ENCODE results near the gene RAVER1.
"Not testable (repeated sequence)": the region's sequence is repeated elsewhere in the genome, so short reads cannot be mapped to it uniquely, and the experiment has no call there.

Gene RAVER1

DNA sequence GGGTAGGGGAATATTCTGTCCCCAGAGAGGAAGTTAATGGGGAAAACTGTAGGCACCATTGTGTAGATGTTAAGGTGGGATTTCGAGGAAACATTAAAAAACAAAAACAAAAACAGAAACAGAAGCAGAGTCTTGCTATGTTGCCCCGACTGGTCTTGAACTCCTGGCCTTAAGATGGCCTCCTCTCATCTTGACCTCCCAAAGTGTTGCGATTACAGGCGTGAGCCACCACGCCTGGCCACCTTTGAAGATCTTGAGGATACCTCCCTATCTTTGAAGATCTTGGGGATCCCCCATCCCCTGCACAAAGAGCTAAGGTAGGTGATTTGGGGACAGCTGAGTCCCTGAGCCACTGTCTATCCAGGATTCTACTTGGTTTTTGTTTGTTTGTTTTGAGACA is 6.6 kb upstream of the RAVER1 start:
- DNase-seq: peak in 1 of 2 experiments; percentile 38

DNA sequence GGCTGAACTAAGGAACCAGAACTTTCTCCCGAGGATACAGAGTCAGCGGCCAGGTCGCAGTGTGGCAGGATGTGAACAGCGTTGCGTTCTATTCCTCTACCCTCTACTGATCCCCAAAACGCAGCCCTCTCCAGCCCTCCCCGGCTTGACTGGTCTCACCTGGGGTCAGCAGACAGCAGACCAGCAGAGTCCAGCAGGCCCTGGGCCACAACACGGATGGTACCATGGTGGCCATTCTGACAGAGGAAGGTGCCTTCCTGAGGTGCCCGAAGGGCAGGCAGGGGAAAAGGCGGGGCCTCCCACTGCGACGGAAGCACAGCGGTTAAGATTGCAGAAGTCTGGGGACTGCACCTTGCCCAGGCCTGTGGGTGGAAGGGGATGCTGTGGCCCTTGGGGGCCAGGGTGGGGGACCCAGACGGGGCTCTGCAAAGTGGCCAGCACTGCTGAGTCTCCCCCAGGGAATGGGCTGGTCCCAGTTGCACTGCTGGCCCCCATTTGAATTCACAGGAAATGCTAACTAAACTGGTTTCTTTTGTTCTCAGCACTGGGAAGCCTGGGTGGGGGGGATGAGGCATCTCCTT is 6.1 kb upstream of the RAVER1 start, which contains the start of gene ICAM3:
TSS of gene ICAM3 (minus strand) at position 245 of the 581 bp plus-strand sequence. CDS start at position 235, 10 bp downstream.
- DNase-seq: peak in 1 of 2 experiments; percentile 84

DNA sequence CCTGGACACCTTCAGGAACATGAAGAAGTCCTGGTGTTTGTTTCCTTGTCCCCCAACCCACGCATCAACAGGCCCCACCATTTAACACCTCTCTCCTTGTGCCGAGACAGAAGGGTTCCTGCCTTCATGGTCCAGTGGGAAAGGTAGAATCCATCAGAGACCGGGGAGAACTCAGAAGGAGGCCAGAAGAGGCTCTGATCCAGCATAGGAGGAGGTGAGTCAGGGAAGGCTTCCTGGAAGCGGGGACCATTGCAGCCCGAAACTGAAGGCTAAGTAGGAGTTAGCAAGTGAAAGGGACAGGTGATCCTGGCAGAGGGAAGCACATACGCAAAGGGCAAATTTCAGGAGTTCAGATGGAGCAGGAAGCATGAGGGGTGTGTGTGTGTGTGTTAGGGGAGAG is 5.6 kb upstream of the RAVER1 start:
- DNase-seq: peak in 1 of 2 experiments; percentile 45

DNA sequence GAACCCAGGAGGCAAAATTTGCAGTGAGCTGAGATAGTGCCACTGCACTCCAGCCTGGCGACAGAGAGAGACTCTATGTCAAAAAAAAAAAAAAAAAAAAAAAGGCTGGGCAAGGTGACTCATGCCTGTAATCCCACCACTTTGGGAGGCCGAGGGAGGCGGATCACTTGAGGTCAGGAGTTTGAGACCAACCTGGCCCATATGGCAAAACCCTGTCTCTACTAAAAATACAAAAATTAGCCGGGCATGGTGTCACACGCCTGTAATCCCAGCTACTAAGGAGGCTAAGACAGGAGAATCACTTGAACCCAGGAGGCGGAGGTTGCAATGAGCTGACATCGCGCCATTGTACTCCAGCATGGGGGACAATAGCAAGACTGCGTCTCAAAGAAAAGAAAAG is 3.4 kb upstream of the RAVER1 start:
- DNase-seq: not testable (repeated sequence)

DNA sequence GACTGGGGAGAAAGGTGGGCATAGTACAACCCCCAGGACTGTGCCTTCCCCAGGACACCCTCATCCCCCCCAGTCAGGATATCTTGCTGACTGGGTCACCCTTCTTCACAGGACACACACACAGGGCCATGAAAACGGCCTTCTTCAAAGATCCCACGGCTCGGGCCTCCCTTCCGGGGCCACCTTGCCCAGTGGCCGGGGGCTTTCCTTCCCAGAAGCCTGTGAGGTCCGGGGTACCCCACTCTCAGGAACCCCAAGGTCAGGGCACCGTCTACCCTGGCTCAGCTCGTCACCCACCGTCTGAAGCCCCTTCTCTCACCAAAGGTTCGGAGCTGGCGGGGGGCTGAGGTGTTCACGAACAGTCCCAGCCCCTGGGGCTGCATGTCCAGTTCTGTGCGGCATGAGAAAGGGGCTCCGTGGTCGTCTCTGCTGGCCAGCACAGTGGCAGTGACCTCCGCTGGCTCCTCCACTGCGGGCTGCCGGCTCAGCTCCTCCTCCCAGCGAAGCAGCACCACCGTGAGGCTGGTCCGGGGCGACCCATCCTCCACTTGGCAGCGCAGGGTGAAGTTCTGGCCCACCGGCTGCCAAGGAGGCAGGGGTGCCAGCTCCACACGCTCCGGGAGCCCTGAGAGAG is 2.1 kb upstream of the RAVER1 start:
- no peak for DNase-seq

DNA sequence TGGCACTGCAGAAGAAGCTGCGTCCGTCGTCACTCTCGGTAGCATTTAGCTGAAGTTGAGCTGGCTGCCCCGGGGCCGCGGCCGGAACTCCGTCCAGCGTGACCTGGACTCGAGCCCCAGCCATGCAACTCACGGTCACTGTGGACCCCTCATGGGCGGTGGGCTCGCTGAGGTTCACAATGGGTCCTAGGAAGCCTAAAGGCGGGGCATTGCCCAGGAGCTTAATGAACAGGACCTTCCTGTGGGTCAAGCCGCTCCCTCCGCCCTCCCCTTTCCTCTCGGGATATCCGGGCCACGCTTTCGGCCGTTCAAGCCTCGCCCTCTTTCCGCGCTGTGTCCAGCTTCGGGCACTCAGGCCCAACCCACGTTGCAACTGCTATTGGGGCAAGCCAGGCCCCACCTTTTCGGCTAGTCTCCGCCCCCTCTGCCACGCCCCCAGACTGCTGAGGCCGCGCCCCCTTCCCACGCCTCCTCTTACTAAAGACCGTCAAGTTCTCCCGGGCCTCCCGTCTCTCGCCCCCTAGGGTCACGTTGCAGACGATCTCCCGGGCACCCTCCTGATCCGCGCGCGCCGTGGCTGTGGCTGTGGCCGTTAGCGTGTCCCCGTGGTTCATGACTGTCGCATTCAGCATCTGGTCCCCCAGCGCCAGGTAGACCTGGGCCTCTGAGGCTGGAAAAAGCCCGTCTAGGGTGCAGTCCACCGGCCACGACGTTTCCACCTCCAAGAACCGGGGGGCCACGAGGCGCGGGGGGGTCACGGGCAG is 1.4 kb upstream of the RAVER1 start:
- peak; percentile 82 to 86 for DNase-seq

DNA sequence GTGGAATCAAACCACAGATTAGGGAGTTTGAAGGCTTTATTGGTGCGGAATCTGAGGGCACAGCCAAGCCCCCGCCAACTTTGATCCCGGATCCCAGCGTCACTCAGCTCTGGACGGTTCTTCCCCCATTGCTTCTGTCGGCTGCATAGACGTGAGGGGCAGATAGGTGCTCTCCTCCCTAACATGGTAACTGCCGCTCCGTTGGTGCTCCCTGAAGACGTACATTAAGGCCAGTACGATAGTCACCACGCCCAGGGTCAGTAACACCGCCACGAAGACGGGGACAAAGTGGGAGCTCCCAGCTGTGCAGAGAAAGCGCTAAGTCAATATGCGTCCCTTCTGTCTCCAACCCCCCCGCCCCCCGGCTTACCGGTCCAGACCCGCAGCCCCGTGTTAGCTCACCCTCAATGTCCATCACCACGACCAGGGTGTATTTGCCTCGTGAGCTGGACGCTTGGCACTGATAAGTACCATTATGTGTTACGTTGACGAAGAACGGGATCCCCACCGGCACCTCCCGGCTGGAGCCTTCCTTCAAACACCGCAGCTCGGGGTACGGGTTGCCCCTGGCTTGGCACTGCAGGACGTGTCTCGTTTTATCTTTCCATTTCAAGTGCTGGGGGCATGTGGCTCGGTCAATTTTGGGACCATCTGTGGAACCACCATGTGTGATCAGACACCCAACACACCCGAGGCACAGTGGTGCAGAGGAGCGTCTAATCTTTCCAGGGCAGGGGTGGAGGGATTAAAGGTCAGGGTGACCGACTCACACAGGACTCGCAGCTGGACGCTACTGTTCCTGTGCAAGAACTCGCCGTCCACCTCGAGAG is 644 bp upstream of the RAVER1 start:
- peak in 1 of 2 experiments; percentile 20 for DNase-seq

DNA sequence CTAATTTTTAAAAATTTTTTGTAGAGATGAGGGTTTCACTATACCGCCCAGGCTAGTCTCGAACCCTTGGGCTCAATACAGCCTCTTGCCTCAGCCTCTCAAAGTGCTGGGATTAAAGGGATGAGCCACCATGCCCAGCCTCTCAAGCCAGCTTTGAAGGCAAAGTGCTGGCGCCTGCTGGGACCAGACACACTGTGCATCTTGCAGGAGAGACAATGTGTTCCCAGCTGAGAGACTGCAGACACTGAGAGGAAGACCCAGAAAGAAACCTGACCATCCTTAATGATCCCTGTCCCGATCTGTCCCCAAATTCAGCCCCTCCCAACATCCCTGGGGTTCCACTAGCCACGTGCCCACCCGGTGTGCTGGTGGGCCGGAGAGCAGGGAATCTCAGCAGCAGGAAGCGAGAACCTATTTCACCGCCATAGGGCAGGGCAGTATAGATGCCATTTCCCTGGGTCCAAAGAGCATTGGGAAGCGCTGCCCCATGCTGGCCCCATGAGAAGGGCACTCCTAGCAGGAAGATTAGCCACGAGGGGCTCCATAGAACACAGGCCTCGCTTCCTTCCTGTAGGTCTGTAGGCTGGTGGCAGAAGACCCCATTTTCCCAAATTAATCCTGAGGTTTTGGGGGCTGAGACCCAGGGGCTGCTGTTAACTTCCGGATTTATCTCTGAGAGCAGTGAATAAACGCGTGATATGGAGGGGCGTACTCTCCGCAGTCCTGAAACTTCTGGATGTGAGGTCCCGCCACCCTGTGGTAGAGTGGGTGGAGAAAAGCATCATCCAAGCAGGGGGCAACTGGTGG is 968 bp downstream of the RAVER1 start:
- DNase-seq: no peak

DNA sequence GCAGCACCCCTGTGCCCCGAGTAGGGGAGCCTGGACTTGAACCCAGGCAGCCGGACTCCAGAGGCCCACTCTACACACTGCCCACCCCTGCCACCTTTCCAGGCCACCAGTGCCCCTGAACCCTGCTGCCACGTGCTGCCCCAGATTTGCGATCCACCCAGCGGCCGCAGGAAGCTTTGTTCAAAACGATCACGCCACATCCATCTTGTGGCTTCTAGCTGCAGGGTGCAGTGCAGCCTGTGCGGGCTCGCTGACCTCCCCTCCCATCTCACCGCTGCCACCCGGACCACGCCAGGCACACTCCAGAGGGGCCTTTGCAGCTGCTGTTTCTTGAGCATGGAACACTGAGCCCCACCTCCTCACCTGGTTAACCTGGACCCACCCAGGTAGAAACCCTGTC is 3.8 kb downstream of the RAVER1 start:
- DNase-seq: no peak

DNA sequence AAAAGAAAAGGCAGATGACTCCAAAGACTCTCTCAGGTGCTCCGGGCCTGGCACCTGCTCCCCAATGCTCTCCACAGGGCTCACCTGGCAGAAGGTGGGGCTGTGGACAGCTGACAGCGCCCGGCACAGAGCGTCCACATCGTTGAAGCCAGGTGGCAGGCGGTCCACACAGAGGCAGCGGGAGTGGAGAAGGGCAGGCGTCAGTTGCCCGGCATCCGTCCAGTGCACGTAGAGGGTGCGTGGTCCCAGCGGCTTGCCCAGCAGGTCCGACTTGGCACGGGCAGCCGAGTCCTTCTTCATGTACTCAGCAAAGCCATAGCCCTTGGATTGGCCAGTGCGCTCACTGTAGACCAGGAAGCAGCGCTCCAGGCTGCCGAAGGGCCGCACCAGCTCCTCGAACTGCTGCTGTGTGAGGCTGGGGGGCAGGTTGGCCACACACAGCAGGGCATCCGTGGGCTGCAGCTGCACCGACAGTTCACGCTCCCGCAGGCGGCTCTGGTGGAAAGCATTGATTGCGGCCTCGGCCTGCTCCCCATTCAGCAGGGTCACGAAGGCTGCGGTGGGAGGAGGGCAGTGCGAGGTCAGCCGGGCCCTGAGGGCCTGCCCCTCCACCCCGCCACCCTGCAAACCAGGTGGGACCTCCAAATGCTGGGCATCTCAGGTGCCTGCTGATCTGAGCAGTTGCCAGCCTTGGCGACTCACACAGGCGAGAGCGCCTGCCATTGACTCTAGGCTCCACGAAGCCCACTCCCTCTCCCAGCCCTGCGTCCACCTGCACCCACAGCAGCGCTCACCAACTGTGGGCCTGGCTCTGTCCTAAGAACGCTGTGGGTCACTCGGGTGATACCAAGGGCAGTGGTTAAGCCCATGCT is 4.5 kb downstream of the RAVER1 start:
- DNase-seq: no peak

DNA sequence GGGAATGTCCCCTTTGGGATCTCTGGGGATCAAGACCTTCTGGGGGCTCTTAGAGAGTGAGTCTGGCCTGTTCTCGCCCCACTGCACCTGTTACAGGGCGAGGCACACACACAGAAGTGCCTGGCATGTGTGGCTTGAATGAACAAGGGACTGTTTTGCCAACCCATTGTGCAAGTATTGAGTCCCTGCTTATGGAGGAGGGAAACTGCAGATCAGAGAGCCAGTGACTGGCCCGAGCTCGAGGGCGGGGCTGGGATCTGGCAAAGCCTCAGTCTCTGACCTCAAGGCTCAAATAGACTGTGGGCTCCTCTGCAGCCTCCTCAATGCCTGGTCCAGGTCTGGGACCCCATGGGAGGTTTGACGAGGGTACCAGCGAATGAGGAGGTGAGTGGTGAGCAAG is 5.5 kb downstream of the RAVER1 start:
- no peak for DNase-seq

DNA sequence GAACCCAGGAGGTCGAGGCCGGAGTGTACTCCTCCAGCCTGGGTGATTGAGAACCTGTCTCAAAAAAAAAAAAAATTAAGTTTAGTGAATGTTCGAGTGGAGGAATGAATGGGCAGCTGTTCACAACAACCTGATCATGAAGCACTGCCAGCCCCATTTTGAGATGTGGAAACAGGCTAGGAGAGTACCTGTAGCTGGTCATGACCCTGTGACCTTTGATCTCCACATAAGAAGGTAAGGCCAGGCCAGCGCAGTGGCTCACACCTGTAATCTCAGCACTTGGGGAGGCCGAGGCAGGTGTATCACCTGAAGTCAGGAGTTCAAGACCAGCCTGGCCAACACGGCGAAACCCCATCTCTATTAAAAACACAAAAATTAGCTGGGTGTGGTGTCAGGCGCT is 7.6 kb downstream of the RAVER1 start:
- no peak for DNase-seq

DNA sequence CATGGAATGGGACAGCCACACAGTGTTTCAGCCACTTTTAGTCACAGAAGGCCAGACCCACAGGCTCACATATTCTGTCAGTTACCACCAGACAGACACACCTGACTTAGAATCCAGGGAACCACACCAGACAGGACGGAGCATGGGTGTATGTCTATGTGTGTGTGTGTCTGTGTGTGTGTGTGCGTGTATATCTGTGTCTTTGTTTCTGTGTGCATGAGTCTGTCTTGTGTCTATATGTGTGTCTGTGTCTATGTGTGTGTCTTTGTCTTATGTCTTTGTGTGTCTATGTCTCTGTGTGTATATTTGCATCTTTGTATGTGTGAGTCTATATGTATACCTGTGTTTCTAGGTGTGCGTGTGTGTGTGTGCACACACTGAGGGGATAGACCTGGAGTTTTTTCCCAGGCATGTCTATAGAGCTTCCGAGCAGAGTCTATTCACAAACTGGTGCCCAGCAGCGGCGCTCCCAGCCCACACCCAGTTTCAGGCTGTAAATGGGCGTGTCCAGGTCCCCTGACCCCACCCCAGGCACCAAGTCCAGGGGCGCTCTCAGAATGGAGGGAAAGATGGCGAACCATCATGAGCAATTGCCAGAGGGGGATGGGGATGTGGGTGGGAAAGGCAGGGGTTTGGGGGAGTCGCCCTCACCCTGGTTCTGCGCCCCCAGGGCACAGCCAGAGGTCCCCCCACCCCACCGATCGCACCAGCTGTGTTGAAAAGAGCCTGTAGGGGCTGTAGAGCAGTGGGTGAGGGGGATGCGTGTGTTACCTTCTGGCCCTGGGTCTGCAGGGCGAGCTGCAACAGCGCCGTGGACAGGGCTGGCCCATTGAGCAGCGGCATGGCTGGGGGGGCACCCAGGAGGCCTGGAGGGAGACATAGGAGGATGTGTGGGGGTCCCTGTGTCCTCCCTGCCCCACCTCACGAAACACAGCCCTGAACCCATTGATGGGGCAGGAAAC is 11.2 kb downstream of the RAVER1 start:
- peak in 1 of 2 experiments; percentile 21 for DNase-seq

DNA sequence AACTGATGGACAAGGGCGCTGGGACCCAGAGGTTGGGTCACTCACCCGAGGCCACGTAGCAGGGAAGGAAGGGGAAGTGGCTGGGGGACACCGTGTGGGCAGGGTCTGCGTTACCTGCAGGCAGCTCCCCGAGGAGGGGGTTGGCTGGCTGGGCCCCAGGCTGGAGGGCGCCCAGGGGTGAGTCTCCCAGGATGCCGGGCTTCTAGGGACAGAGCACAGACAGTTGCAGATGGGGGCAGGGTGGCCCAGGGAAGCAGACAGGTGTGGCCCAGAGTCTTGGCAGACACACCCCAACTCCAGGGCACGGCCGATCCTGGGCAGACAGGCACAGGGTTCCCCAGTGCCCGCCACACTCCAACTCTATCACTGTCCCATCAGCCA is 11.9 kb downstream of the RAVER1 start:
- no peak for DNase-seq

DNA sequence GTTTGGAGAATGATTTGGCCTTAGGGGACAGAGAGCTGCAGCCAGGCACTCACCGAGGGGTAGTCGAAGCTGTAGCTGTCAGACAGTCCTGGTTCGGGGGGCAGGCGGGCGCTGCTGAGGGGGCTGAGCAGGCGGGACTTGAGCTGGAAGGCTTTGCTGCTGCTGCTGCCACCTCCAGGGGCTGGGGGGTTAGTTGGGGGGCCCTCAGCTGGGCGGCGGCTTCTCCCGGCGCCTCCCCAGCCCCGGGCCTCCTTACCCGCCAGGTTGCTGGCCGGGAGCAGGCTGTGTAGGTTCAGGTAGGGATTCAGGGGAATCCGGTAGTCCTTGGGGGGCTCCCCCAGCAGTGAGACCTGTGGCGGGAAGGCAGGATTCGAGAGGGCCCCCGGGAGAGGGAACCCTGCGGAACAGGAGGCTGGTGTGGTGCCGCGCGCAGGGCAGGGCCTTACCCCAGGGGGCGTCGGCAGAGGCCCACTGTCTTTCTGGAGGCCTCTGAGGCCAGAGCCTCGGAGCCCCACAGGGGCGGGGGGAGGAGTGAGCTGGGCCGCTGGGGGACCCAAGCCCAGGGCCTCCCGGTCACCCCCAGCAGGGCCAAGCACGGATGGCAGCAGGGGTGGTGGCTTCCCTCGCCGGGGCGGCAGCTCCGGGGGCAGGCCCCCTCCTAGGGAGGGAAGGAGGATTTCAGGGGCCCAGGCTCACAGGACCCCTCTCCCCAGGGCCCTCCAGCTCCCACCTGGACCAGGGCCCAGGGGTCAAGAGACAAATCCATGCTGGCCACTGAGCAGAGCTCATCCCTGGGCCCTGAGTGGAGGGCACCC is 12.5 kb downstream of the RAVER1 start:
- peak in 1 of 2 experiments; percentile 13 for DNase-seq

DNA sequence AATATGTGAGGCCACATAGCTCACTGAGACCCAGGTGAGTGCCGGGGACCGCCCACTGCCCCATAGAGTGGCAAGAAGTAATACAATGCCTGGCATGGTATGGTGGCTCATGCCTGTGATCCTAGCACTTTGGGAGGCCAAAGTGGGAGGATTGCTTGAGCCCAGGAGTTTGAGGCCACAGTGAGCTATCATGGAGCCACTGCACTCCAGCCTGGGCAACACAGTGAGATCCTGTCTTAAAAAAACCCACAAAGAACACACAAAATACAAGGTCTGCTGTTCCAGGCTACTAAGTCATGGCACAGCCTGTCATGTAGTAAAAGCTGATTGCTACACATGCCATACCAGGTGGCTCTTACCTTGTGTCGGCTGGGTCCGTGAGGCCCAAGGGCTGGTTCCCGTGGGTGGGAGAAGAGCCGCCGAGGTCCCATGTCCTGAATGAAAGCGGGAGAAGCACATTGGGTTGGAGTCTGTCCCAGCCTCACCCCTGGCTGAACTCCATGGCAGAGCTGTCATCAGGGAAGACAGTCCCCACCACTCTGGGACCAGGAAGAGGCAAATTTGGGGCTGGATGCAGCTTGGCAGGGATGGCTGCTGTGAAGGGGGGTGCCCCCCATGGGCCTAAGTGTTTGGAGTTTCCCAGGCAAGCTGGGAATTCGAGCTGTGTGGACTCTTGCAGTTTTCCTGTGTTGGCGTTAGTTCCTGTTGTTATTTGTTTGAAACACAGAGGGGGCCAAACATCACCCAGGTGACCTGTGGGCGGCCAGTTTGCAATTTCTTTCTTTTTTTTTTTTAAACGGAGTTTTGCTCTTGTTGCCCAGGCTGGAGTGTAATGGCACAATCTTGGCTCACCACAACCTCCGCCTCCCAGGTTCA is 14.3 kb downstream of the RAVER1 start:
- peak in 1 of 2 experiments; percentile 13 for DNase-seq

DNA sequence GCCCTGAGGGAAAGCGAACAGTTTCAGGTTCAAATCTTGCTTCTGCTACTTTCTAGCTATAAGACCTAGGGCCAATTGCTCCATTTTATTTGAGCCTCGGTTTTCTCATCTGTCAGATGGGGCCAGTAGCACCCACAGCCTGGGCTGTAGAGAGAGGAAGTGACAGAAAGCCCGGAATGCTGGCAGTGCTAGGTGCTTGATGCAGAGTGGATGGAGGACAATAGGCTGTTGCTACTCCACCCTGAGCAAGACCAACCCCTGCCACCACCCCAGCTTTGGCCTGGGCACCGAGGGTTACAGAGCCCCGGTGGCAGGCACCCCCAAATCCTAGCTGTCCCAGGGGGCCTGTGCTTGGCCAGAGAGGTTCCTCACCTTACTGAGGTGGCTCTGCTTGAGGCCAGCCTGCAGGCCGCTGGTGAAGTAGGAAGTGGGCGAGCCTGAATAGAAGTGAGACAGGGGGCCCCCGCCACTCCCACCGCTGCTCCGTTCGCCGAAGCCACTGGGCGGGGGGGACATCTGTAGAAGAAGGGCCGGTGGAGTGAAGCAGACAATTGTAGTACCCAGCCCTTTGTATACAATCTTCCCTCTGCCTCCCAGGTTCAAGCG is 15.4 kb downstream of the RAVER1 start:
- no peak for DNase-seq

Data from activated T-cell treated with anti-CD3 and anti-CD28 coated beads, Interleukin-2, amount 50 U/mL, for 48 hours (primary cell).